ENCODE data around the gene EYS. TPM values are rescaled to one million over a fixed set of nuclear protein-coding genes. Genes with fewer than 3 reads are reported as not detected.

Gene EYS
- total and polyA plus RNA-seq, 2 of the 8 experiments (the other 6 are each of a cell fraction or from before 2014, with no cell fraction given) = 0.05 to 0.13 TPM

GRCh38 chr6:65646544-65646943 lies 60.5 kb downstream of the EYS start:
- no peak overlapping the region for H3K18ac ChIP-seq (ENCODE audit: extremely low read depth, low read length)
- H4K5ac ChIP-seq (ENCODE audit: insufficient read length, low read depth, low read length) = no peak overlapping the region
- no peak overlapping the region for H3K27ac ChIP-seq (ENCODE audit: low read depth, low read length)
- no peak overlapping the region for H2BK5ac ChIP-seq (ENCODE audit: low read depth, low read length)
- DNase-seq (ENCODE audit: low read depth in 1 of 2, low spot score in 2 of 2) (no peak), FAIRE-seq (no peak)
- H3K56ac ChIP-seq (replicated peaks; ENCODE audit: insufficient read length, low read depth, low read length) = no peak overlapping the region
- no peaks in the 10 kb centered on the region for H3K79me2 ChIP-seq (ENCODE audit: control insufficient read depth in 1 of 2, insufficient read depth in 2 of 2, low read length in 2 of 2)
- no peak overlapping the region for H3K4me2 ChIP-seq (ENCODE audit: insufficient read depth in 1 of 2, low read depth in 2 of 2, low read length in 2 of 2)
- H2BK120ac ChIP-seq (replicated peaks; ENCODE audit: low read depth, low read length) = no peak overlapping the region
- no peak overlapping the region for H2AK5ac ChIP-seq (ENCODE audit: low read depth, low read length)
- no peaks in the 10 kb centered on the region for H3K4me1 ChIP-seq (replicated peaks in 1 of 4; ENCODE audit: control insufficient read depth in 3 of 4, insufficient read depth in 4 of 4, low read length in 3 of 4)
- H3K23ac ChIP-seq (ENCODE audit: insufficient read length) = no peak overlapping the region
- no peaks in the 10 kb centered on the region for H3K36me3 ChIP-seq (ENCODE audit: control insufficient read depth in 2 of 4, insufficient read depth in 4 of 4, low read length in 3 of 4)
- H3K4ac ChIP-seq (replicated peaks; ENCODE audit: insufficient read length, low read depth, low read length) = no peak overlapping the region
- no peak for TF ChIP-seq KDM5A (IDR thresholded peaks at IDR 0.05; ENCODE audit: low read length)
- TF ChIP-seq YY1 (IDR thresholded peaks at IDR 0.05; ENCODE audit: low read depth, low read length) = no peak
- TF ChIP-seq CHD2 (IDR thresholded peaks at IDR 0.05; ENCODE audit: low read length) = no peak
- TF ChIP-seq EGR1 (IDR thresholded peaks at IDR 0.05; ENCODE audit: borderline replicate concordance, low read depth, low read length) = no peak
- no peak for TF ChIP-seq PHF8 (conservative IDR thresholded peaks at IDR 0.05; ENCODE audit: low read depth, low read length)
- TF ChIP-seq POU5F1 (IDR thresholded peaks at IDR 0.05; ENCODE audit: low read depth, low read length) = no peak
- TF ChIP-seq CTCF (IDR thresholded peaks at IDR 0.05; ENCODE audit: control extremely low read depth in 1 of 3, insufficient read depth in 1 of 3, low read depth in 1 of 3, low read length in 3 of 3) = no peak
- TF ChIP-seq SUZ12 (IDR thresholded peaks at IDR 0.05; ENCODE audit: low read length) = no peak
- no peak for TF ChIP-seq SP4 (IDR thresholded peaks at IDR 0.05; ENCODE audit: low read length)
- TF ChIP-seq SIX5 (IDR thresholded peaks at IDR 0.05; ENCODE audit: low read depth, low read length) = no peak
- no peak for TF ChIP-seq NANOG (IDR thresholded peaks at IDR 0.05; ENCODE audit: insufficient read depth, low read depth, low read length, poor library complexity, severe bottlenecking)
- TF ChIP-seq BRCA1 (IDR thresholded peaks at IDR 0.05; ENCODE audit: low read depth, low read length) = no peak
- no peak overlapping the region for H3K4me3 ChIP-seq (ENCODE audit: extremely low read depth in 1 of 4, insufficient read depth in 2 of 4, low read depth in 3 of 4, low read length in 4 of 4)
- no peaks in the 10 kb centered on the region for H3K79me1 ChIP-seq (ENCODE audit: low read depth, low read length)
- H2BK12ac ChIP-seq (ENCODE audit: low read depth, low read length) = no peak overlapping the region
- no peak overlapping the region for H3K14ac ChIP-seq (ENCODE audit: insufficient read length)
- H3K9ac ChIP-seq (replicated peaks in 1 of 4; ENCODE audit: extremely low read depth in 1 of 4, low read depth in 3 of 4, low read length in 3 of 4) = no peak overlapping the region
- no peaks in the 10 kb centered on the region for H4K20me1 ChIP-seq (replicated peaks in 1 of 2; ENCODE audit: control insufficient read depth in 1 of 2, insufficient read depth in 2 of 2, low read length in 2 of 2)
- H4K8ac ChIP-seq (ENCODE audit: extremely low read depth, insufficient read depth, low read length) = no peak overlapping the region
- H4K91ac ChIP-seq (replicated peaks; ENCODE audit: insufficient read length, low read length) = no peak overlapping the region
- ChIA-PET POLR2A (ENCODE audit: partially characterized antibody) (no interaction called here), CTCF (ENCODE audit: partially characterized antibody) (no interaction called here)
- H2BK15ac ChIP-seq (ENCODE audit: low read length) = no peak overlapping the region
- H3K27me3 ChIP-seq (replicated peaks in 1 of 4; ENCODE audit: control insufficient read depth in 3 of 4, extremely low read depth in 1 of 4, insufficient read depth in 3 of 4, low read length in 3 of 4) = no peaks in the 10 kb centered on the region
- H3K23me2 ChIP-seq (ENCODE audit: low read depth, low read length) = no peaks in the 10 kb centered on the region
- WGBS, 2 experiments (ENCODE audit: extremely low coverage in 1 of 2, insufficient coverage in 1 of 2, insufficient read length in 1 of 2, insufficient replicate concordance in 2 of 2, low coverage in 1 of 2, low lambda C conversion rate in 2 of 2, missing lambda C conversion rate in 1 of 2) = 88% methylated on average over 3 of the region's 3 CpGs; no CpG with 5 or more reads in 1 of the 2 experiments
- H3K9me3 ChIP-seq (ENCODE audit: insufficient read depth in 2 of 2, low read depth in 1 of 2, low read length in 1 of 2) = no peaks in the 10 kb centered on the region
- H2AFZ ChIP-seq (ENCODE audit: low read length) = no peak overlapping the region
- H2BK20ac ChIP-seq (ENCODE audit: low read length) = no peak overlapping the region

All from H1 (cell line).